LNCaP clone FGC (cell line): Measurements from ENCODE around the gene HSD17B11.
"Not testable (repeated sequence)": the region's sequence is repeated elsewhere in the genome, so short reads cannot be mapped to it uniquely, and the experiment has no call there.

Experiments used
- DNase-seq: peaks from one replicate; pipeline ENCODE4 v3.0.0-alpha.2; 2011; ENCODE audit warnings: low read depth
- H3K4me3 ChIP-seq: 2 replicates; pipeline ENCODE4 v1.5.1; 2011; ENCODE audit warnings: mild to moderate bottlenecking, low read depth, low read length, control low read depth
- CTCF ChIP-seq: IDR thresholded peaks from 2 replicates; pipeline ENCODE4 v1.5.1; 2012; ENCODE audit warnings: mild to moderate bottlenecking; ENCODE audit not compliant: control insufficient read depth, insufficient read depth; ENCODE audit errors: extremely low read depth

The HSD17B11 gene

GRCh38 chr4:87317527-87317926, 73.5 kb downstream of the HSD17B11 start:
- no peak for DNase-seq
- no peak overlapping the region for H3K4me3 ChIP-seq
- no peak for TF ChIP-seq CTCF

GRCh38 chr4:87316961-87317360, 74.0 kb downstream of the HSD17B11 start:
- TF ChIP-seq CTCF = no peak
- H3K4me3 ChIP-seq = no peak overlapping the region
- no peak for DNase-seq

- not testable (repeated sequence) for DNase-seq, H3K4me3 ChIP-seq
Observed at GRCh38 chr4:87315000-87315399, 76.0 kb downstream of the HSD17B11 start.

- DNase-seq = no peak
- TF ChIP-seq CTCF = no peak
- no peak overlapping the region for H3K4me3 ChIP-seq
Observed at GRCh38 chr4:87313756-87314155, 77.2 kb downstream of the HSD17B11 start.

- no peak for DNase-seq
- no peak overlapping the region for H3K4me3 ChIP-seq
- no peak for TF ChIP-seq CTCF
Observed at GRCh38 chr4:87311684-87312083, 79.3 kb downstream of the HSD17B11 start.

- no peak for DNase-seq
- no peak for TF ChIP-seq CTCF
- H3K4me3 ChIP-seq = no peak overlapping the region
Observed at GRCh38 chr4:87310691-87311335, 80.2 kb downstream of the HSD17B11 start.

GRCh38 chr4:87309625-87310024, 81.4 kb downstream of the HSD17B11 start:
- H3K4me3 ChIP-seq = no peak overlapping the region
- no peak for TF ChIP-seq CTCF
- no peak for DNase-seq
